GM12801 (cell line): ENCODE results near the gene CCDC88B.

Experiments
- TF ChIP-seq, protein P1 (sequence below): IDR thresholded peaks from one replicate; pipeline ENCODE4 v1.5.1; 2011; ENCODE audit warnings: control low read depth; ENCODE audit not compliant: insufficient read length; ENCODE audit errors: extremely low read depth

Gene CCDC88B

DNA sequence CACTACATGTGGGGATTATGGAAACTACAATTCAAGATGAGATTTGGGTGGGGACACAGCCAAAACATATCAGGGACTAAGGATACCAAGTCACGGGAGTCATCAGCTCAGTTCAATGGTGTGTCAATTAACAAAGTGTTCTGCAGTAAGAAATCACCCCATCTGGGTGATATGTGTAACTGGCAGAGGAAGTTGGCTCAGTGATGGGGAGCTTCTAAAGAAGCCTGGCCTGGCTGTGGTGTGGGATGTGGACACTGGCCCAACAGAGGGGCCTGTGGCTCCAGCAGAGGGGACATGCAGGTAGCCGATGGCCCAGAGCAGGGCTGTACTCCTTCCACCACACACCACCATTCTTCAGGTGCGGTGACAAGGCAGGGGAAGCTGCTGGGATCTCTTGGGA is 50.6 kb downstream of the CCDC88B start:
- TF ChIP-seq, protein P1, sequence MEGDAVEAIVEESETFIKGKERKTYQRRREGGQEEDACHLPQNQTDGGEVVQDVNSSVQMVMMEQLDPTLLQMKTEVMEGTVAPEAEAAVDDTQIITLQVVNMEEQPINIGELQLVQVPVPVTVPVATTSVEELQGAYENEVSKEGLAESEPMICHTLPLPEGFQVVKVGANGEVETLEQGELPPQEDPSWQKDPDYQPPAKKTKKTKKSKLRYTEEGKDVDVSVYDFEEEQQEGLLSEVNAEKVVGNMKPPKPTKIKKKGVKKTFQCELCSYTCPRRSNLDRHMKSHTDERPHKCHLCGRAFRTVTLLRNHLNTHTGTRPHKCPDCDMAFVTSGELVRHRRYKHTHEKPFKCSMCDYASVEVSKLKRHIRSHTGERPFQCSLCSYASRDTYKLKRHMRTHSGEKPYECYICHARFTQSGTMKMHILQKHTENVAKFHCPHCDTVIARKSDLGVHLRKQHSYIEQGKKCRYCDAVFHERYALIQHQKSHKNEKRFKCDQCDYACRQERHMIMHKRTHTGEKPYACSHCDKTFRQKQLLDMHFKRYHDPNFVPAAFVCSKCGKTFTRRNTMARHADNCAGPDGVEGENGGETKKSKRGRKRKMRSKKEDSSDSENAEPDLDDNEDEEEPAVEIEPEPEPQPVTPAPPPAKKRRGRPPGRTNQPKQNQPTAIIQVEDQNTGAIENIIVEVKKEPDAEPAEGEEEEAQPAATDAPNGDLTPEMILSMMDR = no peak

DNA sequence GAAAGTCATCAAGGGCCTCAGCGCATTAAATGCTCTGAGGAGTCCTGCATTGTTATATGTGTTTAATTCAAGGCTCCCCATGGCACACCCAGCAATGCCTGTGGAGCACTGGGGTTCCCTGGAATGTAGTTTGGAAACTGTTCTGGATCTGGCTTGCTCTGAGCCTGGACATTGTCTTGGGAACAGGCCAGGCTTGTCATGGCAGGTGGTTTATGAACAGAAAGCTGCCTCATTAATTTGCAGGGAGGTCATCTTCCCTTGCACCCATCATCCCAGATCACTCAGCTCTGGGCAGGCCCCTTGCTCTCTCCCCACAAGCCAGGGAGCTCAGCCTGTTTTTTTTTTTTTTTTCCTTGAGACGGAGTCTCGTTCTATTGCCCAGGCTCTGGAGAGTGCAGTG is 51.8 kb downstream of the CCDC88B start:
- TF ChIP-seq, protein P1 = no peak

- TF ChIP-seq, protein P1 = no peak
Observed at GRCh38 chr11:64395545-64396078, 55.6 kb downstream of the CCDC88B start.

GRCh38 chr11:64396079-64396591 is 56.1 kb downstream of the CCDC88B start:
- TF ChIP-seq, protein P1 = no peak

DNA sequence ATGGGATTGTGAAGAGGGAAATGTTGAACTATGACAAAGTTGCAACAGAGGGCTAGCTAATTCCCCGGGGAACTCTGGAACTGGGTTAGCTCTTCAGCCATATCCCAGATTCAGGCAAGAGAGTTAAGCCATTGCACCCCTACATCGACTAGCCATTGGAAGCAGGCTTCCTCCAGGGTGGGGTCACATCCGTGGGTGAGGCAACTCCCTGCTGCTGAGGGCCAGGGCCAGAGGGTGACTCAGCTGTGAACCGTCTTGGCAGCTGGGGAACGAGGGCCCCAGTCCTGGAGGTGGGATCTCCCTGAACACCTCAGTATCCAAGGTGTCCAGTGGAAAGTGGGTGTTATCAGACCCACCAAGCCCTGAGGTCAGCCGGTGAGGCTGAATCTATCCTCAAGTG is 60.1 kb downstream of the CCDC88B start:
- TF ChIP-seq, protein P1 = no peak

DNA sequence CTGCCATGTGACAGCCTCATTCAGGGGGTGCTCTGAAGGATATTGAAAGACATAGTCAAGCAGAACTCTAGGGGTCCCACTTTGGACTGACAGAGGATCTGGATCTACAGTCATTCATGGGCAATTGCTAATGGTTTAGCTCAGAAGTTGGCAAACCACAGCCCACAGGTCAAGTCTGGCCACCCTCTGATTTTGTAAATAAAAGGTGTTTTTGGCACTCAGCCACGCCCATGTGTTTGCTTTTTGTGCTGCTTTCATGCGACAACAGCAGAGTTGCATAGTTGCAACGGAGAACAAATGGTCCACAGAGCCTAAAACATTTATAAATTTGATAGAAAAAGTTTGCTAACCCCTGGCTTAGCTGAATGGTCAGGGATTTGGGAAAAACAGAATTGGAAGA is 60.7 kb downstream of the CCDC88B start:
- TF ChIP-seq, protein P1 = no peak

DNA sequence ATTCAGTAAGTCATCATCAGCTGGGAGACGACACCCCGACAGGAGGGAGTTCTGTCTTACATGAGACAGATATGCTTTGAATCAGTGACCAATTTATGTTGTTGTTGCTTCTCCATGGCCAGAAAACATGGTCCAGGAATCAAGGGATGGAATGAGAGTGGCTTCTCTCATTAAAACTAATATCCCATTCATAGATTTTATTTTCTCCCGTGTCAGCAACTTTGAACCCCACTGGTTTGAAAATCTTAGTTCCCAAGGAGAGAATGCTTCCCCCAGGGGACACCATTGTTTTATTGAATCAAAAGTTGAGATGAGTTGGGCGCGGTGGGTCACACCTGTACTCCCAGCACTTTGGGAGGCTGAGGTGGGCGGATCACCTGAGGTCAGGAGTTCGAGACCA is 61.8 kb downstream of the CCDC88B start:
- TF ChIP-seq, protein P1 = no peak
